ENCODE measurements around the gene KIAA0825.

- TF ChIP-seq POLR2A (IDR thresholded peaks at IDR 0.05) (no peak), CTCF (IDR thresholded peaks at IDR 0.05) (no peak)
Observed at GRCh38 chr5:94240596-94240992, 377.8 kb downstream of the KIAA0825 start.

Measured in tibial nerve (tissue), 3 donors.